Endothelial cell of umbilical vein (primary cell): Measurements from ENCODE around the gene PTGIR. TPM values are rescaled to one million over a fixed set of nuclear protein-coding genes. Genes with fewer than 3 reads are reported as not detected.

ENCODE experiments used
- BruUV-seq: library from RNA; stranded (reverse); fragments of 400-500 nt; replicated peaks from 2 replicates; lab custom pipeline; 2021; lab: Mats Ljungman, UMichigan
- CTCF ChIA-PET: fragments of 300-600, 350-600 bp; sonication (Branson Sonifier 250); formaldehyde crosslinking; loops from one replicate; lab custom pipeline; 2021; ENCODE audit warnings: antibody characterized with exemption, inconsistent platforms; lab: Charles Lee
- POLR2A ChIA-PET: fragments of 300-600, 350-600 bp; sonication (Branson Sonifier 250); formaldehyde crosslinking; loops from one replicate; lab custom pipeline; 2021; ENCODE audit warnings: antibody characterized with exemption, inconsistent platforms; lab: Charles Lee
- DNase-seq: peaks from one replicate; pipeline ENCODE4 v3.0.0-alpha.2; 2011; ENCODE audit warnings: low read depth, low spot score
- FAIRE-seq: peaks from 2 replicates; lab custom pipeline; 2011; peaks lifted over from hg19 to GRCh38; lab: Jason Lieb, UNC
- H2AFZ ChIP-seq: 2 replicates; pipeline ENCODE4 v1.6.0; 2012; ENCODE audit warnings: low read depth, low read length, control low read depth, inconsistent platforms
- H3K27ac ChIP-seq: 2 replicates; pipeline ENCODE4 v1.5.1; 2011; ENCODE audit warnings: low read depth, mild to moderate bottlenecking, control low read depth, low read length, moderate library complexity; ENCODE audit not compliant: insufficient read depth
- H3K27me3 ChIP-seq, 2 experiments: 2 replicates each; pipeline versions ENCODE4 v1.6.0 to v1.6.1; 2011; ENCODE audit warnings: low read length in 2 of 2, mixed read lengths in 1 of 2; ENCODE audit not compliant: control insufficient read depth in 2 of 2, insufficient read depth in 2 of 2
- H3K36me3 ChIP-seq, 2 experiments: 2 replicates in 1 of 2; 3 replicates in 1 of 2; pipeline ENCODE4 v1.5.1; 2011; ENCODE audit warnings: low read length in 2 of 2, mild to moderate bottlenecking in 1 of 2, moderate library complexity in 1 of 2; ENCODE audit not compliant: control insufficient read depth in 2 of 2, insufficient read depth in 2 of 2; ENCODE audit errors: extremely low read depth in 1 of 2
- H3K4me1 ChIP-seq: 3 replicates; pipeline ENCODE4 v1.5.1; 2011; ENCODE audit warnings: mild to moderate bottlenecking, low read length; ENCODE audit not compliant: control insufficient read depth, insufficient read depth; ENCODE audit errors: extremely low read depth
- H3K4me2 ChIP-seq: 2 replicates; pipeline ENCODE4 v1.6.1; 2011; ENCODE audit warnings: low read length, control low read depth, mixed read lengths; ENCODE audit not compliant: insufficient read depth
- H3K4me3 ChIP-seq, 3 experiments: fragments of 200-600 bp in 1 of 3; sonication (generic), shearing (Covaris generic) in 1 of 3; replicated peaks in 1 of 3; 2 replicates each; pipeline ENCODE4 v1.5.1; 2011 to 2016; ENCODE audit warnings: control low read depth in 3 of 3, low read length in 3 of 3, mild to moderate bottlenecking in 2 of 3, inconsistent platforms in 1 of 3, low read depth in 1 of 3, moderate library complexity in 1 of 3; ENCODE audit not compliant: insufficient read depth in 1 of 3
- H3K79me2 ChIP-seq: 2 replicates; pipeline ENCODE4 v1.6.0; 2012; ENCODE audit warnings: low read length, inconsistent platforms; ENCODE audit not compliant: control insufficient read depth, insufficient read depth
- H3K9ac ChIP-seq: replicated peaks from 2 replicates; pipeline ENCODE3; 2011; ENCODE audit warnings: low read length, control low read depth; ENCODE audit not compliant: insufficient read depth; ENCODE audit errors: extremely low read depth
- H3K9me1 ChIP-seq: replicated peaks from 3 replicates; pipeline ENCODE4 v1.6.0; 2011; ENCODE audit warnings: mild to moderate bottlenecking, low read length; ENCODE audit not compliant: control insufficient read depth, insufficient read depth; ENCODE audit errors: extremely low read depth
- H3K9me3 ChIP-seq: replicated peaks from 2 replicates; pipeline ENCODE4 v1.5.1; 2012; ENCODE audit warnings: low read length, inconsistent platforms; ENCODE audit not compliant: control insufficient read depth, insufficient read depth
- H4K20me1 ChIP-seq: replicated peaks from 2 replicates; pipeline ENCODE3; 2011; ENCODE audit warnings: mild to moderate bottlenecking, low read length; ENCODE audit not compliant: control insufficient read depth, insufficient read depth; ENCODE audit errors: extremely low read depth
- EZH2 ChIP-seq: IDR thresholded peaks from 2 replicates; pipeline ENCODE4 v1.6.1; 2012; ENCODE audit warnings: borderline replicate concordance, low read depth, mild to moderate bottlenecking, moderate library complexity, low read length, inconsistent platforms; ENCODE audit not compliant: severe bottlenecking
- FOS ChIP-seq: IDR thresholded peaks from 2 replicates; pipeline ENCODE4 v1.6.1; 2011; ENCODE audit warnings: mild to moderate bottlenecking, low read length, moderate library complexity, borderline replicate concordance; ENCODE audit not compliant: insufficient read depth
- GATA2 ChIP-seq: IDR thresholded peaks from 2 replicates; pipeline ENCODE4 v1.7.0; 2011; ENCODE audit warnings: low read depth, mild to moderate bottlenecking, moderate library complexity, mixed read lengths, low read length; ENCODE audit not compliant: insufficient read length, insufficient read depth
- JUN ChIP-seq: IDR thresholded peaks from 2 replicates; pipeline ENCODE4 v1.6.1; 2011; ENCODE audit warnings: borderline replicate concordance, low read depth; ENCODE audit not compliant: insufficient read length, insufficient read depth
- MAX ChIP-seq: IDR thresholded peaks from 2 replicates; pipeline ENCODE4 v1.6.1; 2011; ENCODE audit not compliant: insufficient read depth, insufficient read length
- MYC ChIP-seq: IDR thresholded peaks from one replicate; pipeline ENCODE4 v1.6.1; 2011; ENCODE audit warnings: mild to moderate bottlenecking, low read depth, low read length
- POLR2A ChIP-seq: IDR thresholded peaks from 2 replicates; pipeline ENCODE4 v1.6.1; 2012; ENCODE audit warnings: low read depth, mild to moderate bottlenecking, control low read depth, low read length
- POLR2AphosphoS5 ChIP-seq: IDR thresholded peaks from 2 replicates; pipeline ENCODE4 v1.6.1; 2012; ENCODE audit warnings: low read depth, mild to moderate bottlenecking, control low read depth, low read length, moderate library complexity; ENCODE audit not compliant: insufficient read depth
- dilution Hi-C: fragments of 300-500 bp; cut with MboI; formaldehyde crosslinking; loops from one replicate; pipeline ENCODE4 v1.15.0; 2019; ENCODE audit warnings: low sequenced_read_pairs; ENCODE audit not compliant: extremely low pct_ligation_motif_present
- intact Hi-C: fragments of 100-400 bp; cut with micrococcal nuclease; formaldehyde crosslinking; loops from one replicate; pipeline ENCODE4 v1.10.0; 2022
- polyA plus RNA-seq, 4 experiments: library from polyadenylated mRNA; depleted of rRNA in 3 of 4; stranded (reverse) in 3 of 4; unstranded in 1 of 4; fragments of >200 nt; gene quantifications; 2 replicates each; pipeline versions ENCODE4 v1.2.1 to v1.2.3, GENCODE V29; 2011 to 2012; ENCODE audit warnings: missing spikeins in 1 of 4
- total RNA-seq: library from RNA; stranded (reverse); gene quantifications from 2 replicates; pipeline ENCODE4 v1.2.3, GENCODE V29; 2021
- TF ChIP-seq, protein P1 (sequence below), 2 donors: IDR thresholded peaks; 1 replicate in 1 of 2; 2 replicates in 1 of 2; pipeline ENCODE4 v1.5.1; 2011; ENCODE audit warnings: low read length in 2 of 2, mild to moderate bottlenecking in 2 of 2, moderate library complexity in 2 of 2, control low read depth in 1 of 2, inconsistent platforms in 1 of 2, low read depth in 1 of 2; ENCODE audit not compliant: insufficient read depth in 1 of 2; ENCODE audit errors: extremely low read depth in 1 of 2

Gene PTGIR
- total and polyA plus RNA-seq, 2 donors (not counting 3 experiments of a cell fraction or from before 2014, with no cell fraction given), result 0.55 to 2.7 TPM

- FAIRE-seq (no peak), DNase-seq (no peak)
- intact Hi-C loops, result no loop called here
- H2AFZ ChIP-seq, result no peak overlapping the region
- TF ChIP-seq POLR2A (no peak), JUN (no peak), FOS (no peak), GATA2 (no peak), EZH2 (no peak), MYC (no peak), POLR2AphosphoS5 (no peak), MAX (no peak)
- TF ChIP-seq, protein P1, sequence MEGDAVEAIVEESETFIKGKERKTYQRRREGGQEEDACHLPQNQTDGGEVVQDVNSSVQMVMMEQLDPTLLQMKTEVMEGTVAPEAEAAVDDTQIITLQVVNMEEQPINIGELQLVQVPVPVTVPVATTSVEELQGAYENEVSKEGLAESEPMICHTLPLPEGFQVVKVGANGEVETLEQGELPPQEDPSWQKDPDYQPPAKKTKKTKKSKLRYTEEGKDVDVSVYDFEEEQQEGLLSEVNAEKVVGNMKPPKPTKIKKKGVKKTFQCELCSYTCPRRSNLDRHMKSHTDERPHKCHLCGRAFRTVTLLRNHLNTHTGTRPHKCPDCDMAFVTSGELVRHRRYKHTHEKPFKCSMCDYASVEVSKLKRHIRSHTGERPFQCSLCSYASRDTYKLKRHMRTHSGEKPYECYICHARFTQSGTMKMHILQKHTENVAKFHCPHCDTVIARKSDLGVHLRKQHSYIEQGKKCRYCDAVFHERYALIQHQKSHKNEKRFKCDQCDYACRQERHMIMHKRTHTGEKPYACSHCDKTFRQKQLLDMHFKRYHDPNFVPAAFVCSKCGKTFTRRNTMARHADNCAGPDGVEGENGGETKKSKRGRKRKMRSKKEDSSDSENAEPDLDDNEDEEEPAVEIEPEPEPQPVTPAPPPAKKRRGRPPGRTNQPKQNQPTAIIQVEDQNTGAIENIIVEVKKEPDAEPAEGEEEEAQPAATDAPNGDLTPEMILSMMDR (IDR thresholded peaks at IDR 0.05; ENCODE audit: extremely low read depth in 1 of 2, insufficient read depth in 1 of 2, low read depth in 1 of 2, low read length in 2 of 2), result no peak
- no peaks in the 10 kb centered on the region for H3K9me1 ChIP-seq
- no peaks in the 10 kb centered on the region for H4K20me1 ChIP-seq
- no TSS peak for BruUV-seq
- no peaks in the 10 kb centered on the region for H3K36me3 ChIP-seq
- ChIA-PET CTCF (interaction anchor here (0.6 to 1.6 kb wide), 4 partner anchors 10 to 66 kb away, joined by 3 read pairs; no protein-coding TSS in a partner anchor), POLR2A (no interaction called here)
- H3K4me1 ChIP-seq, result no peaks in the 10 kb centered on the region
- H3K79me2 ChIP-seq, result no peaks in the 10 kb centered on the region
- no peak overlapping the region for H3K27ac ChIP-seq
- no peaks in the 10 kb centered on the region for H3K9me3 ChIP-seq
- H3K4me3 ChIP-seq, result no peak overlapping the region
- no peak overlapping the region for H3K9ac ChIP-seq
- no peak overlapping the region for H3K4me2 ChIP-seq
- dilution Hi-C loops, result no loop called here
- H3K27me3 ChIP-seq, result peaks cover 0 to 3% of the 10 kb centered on the region in 2 experiments
These were observed 28.9 kb downstream of the PTGIR start for GRCh38 chr19:46596008-46596407.
